Calu3 (cell line): Measurements from ENCODE around the gene P2RY6. TPM values are rescaled to one million over a fixed set of nuclear protein-coding genes. Genes with fewer than 3 reads are reported as not detected.

ENCODE experiments used
- BruUV-seq: library from RNA; stranded (reverse); fragments of 400-500 nt; replicated peaks from 2 replicates; lab custom pipeline; 2021; lab: Mats Ljungman, UMichigan
- CTCF ChIA-PET: fragments of 300-600 bp; sonication (Branson Sonifier 250); formaldehyde crosslinking; loops from one replicate; lab custom pipeline; 2022; ENCODE audit warnings: antibody characterized with exemption; lab: Charles Lee
- DNase-seq: peaks from one replicate; pipeline ENCODE4 v3.0.0; 2022
- H3K27ac Mint-ChIP-seq: one replicate; pipeline ENCODE4 v1.8.0; 2022; ENCODE audit warnings: mixed read lengths; ENCODE audit not compliant: unreplicated experiment
- H3K27me3 Mint-ChIP-seq: one replicate; pipeline ENCODE4 v1.8.0; 2022; ENCODE audit warnings: mixed read lengths; ENCODE audit not compliant: unreplicated experiment
- H3K36me3 Mint-ChIP-seq: one replicate; pipeline ENCODE4 v1.8.0; 2022; ENCODE audit warnings: mild to moderate bottlenecking, moderate library complexity, mixed read lengths; ENCODE audit not compliant: insufficient read depth, unreplicated experiment
- H3K4me1 Mint-ChIP-seq: one replicate; pipeline ENCODE4 v1.8.0; 2022; ENCODE audit warnings: mild to moderate bottlenecking, low read depth, mixed read lengths; ENCODE audit not compliant: unreplicated experiment
- H3K4me3 Mint-ChIP-seq: one replicate; pipeline ENCODE4 v1.8.0; 2022; ENCODE audit warnings: mild to moderate bottlenecking, low read depth, moderate library complexity, mixed read lengths; ENCODE audit not compliant: unreplicated experiment
- H3K9me3 Mint-ChIP-seq: one replicate; pipeline ENCODE4 v1.8.0; 2022; ENCODE audit warnings: low read depth, mixed read lengths; ENCODE audit not compliant: unreplicated experiment
- intact Hi-C: fragments of 100-400 bp; cut with micrococcal nuclease; formaldehyde crosslinking; loops from one replicate; pipeline ENCODE4 v1.10.0; 2022; ENCODE audit not compliant: unreplicated experiment
- total RNA-seq: library from RNA; stranded (reverse); gene quantifications from 2 replicates; pipeline ENCODE4 v1.2.3, GENCODE V29; 2022
- TF ChIP-seq, protein P1 (sequence below): fragments of 200-600 bp; IDR thresholded peaks from one replicate; pipeline ENCODE4 v1.8.0; 2022; ENCODE audit warnings: antibody characterized with exemption; ENCODE audit not compliant: unreplicated experiment

The P2RY6 gene
- total RNA-seq, 1 experiment from 2014 or later: not detected

DNA sequence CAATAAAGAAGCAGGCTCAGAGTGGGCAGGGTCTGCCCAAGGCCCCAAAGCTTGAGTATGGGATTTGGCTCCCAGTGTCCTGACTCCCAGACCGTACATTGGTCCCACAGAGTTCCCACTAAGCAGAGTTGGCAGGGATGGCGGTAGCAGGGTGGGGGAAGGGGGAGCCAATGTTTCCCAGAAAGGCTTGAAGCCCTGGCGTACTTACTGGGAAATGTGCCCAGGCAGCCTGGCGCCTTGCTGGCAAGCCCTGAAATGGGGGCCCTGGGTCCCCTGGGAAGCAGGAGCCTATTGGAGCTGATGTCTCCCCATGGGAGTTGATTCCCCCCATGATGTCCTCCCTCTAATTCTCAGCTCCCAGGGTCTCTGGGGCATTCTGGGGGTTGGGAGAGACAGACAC is 45.2 kb downstream of the P2RY6 start:
- peaks cover 7% of the 10 kb centered on the region for H3K36me3 Mint-ChIP-seq
- intact Hi-C loops: no loop called here

DNA sequence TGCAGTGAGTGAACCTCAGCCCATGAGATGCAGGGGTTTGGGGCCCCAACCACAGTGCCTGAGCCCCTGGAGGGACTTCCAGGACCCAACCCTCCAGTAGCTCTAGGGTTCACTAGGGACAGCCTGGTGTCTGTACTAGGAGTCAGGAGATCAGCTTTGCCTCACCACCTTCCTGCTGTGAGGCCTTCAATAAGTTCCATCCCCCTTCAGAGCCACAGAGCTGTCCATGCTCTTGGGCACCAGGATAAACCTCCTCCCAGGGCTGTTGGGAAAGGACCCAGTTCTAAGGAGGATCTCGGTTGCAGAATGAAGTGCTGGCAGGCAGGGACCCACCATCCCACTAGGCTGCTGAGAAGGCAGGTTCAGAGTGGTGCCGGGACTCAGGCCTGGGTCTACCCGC is 45.7 kb downstream of the P2RY6 start:
- Mint-ChIP-seq H3K4me3 (no peak overlapping the region), H3K27me3 (no peaks in the 10 kb centered on the region), H3K4me1 (peaks cover 24% of the 10 kb centered on the region), H3K27ac (no peak overlapping the region), H3K9me3 (no peaks in the 10 kb centered on the region), H3K36me3 (peaks cover 5% of the 10 kb centered on the region)
- BruUV-seq: no TSS peak
- CTCF ChIA-PET: interaction anchor here (0.6 kb wide), 1 partner anchor 19 kb away, joined by 6 read pairs; no protein-coding TSS in a partner anchor
- TF ChIP-seq, protein P1, sequence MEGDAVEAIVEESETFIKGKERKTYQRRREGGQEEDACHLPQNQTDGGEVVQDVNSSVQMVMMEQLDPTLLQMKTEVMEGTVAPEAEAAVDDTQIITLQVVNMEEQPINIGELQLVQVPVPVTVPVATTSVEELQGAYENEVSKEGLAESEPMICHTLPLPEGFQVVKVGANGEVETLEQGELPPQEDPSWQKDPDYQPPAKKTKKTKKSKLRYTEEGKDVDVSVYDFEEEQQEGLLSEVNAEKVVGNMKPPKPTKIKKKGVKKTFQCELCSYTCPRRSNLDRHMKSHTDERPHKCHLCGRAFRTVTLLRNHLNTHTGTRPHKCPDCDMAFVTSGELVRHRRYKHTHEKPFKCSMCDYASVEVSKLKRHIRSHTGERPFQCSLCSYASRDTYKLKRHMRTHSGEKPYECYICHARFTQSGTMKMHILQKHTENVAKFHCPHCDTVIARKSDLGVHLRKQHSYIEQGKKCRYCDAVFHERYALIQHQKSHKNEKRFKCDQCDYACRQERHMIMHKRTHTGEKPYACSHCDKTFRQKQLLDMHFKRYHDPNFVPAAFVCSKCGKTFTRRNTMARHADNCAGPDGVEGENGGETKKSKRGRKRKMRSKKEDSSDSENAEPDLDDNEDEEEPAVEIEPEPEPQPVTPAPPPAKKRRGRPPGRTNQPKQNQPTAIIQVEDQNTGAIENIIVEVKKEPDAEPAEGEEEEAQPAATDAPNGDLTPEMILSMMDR: no peak
- no peak for DNase-seq
- intact Hi-C loops: no loop called here

More for the DNA sequence above, 45.2 kb downstream of the P2RY6 start:
- Mint-ChIP-seq H3K27ac (no peak overlapping the region), H3K27me3 (no peaks in the 10 kb centered on the region), H3K4me1 (peaks cover 28% of the 10 kb centered on the region), H3K9me3 (no peaks in the 10 kb centered on the region), H3K4me3 (no peak overlapping the region)
- CTCF ChIA-PET: no interaction called here
- no peak for DNase-seq
- TF ChIP-seq, protein P1: no peak
- no TSS peak for BruUV-seq

DNA sequence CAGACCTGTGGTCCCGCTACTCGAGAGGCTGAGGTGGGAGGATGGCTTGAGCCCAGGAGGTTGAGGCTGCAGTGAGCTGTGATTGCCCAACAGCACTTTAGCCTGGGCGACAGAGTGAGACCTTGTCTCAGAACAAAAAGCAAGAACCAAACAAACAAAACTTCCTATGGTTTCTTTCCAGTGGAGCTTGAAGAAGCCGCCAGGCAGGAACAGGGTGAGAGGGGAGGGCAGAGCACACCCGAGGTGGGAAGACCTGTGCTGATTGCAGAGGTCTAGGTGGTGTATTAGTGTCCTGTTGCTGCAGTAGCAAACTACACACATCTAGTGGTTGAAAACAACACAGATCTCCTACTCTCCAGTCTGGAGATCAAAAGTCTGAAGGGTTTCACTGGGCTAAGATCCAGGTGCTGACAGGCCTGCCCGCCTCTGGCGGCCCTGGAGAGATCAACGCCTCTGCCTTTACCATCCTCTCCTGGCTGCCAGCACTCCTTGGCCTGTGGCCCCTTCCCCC is 46.4 kb downstream of the P2RY6 start:
- CTCF ChIA-PET: interaction anchor here (0.6 to 1.6 kb wide), 2 partner anchors 11 to 18 kb away, joined by 4 to 6 read pairs; no protein-coding TSS in a partner anchor
- H3K4me1 Mint-ChIP-seq: peaks cover 17% of the 10 kb centered on the region
- H3K9me3 Mint-ChIP-seq: no peaks in the 10 kb centered on the region
- H3K4me3 Mint-ChIP-seq: no peak overlapping the region
- no TSS peak for BruUV-seq
- TF ChIP-seq, protein P1: no peak
- no peaks in the 10 kb centered on the region for H3K36me3 Mint-ChIP-seq
- H3K27me3 Mint-ChIP-seq: no peaks in the 10 kb centered on the region
- intact Hi-C loops: no loop called here
- H3K27ac Mint-ChIP-seq: no peak overlapping the region
- no peak for DNase-seq

DNA sequence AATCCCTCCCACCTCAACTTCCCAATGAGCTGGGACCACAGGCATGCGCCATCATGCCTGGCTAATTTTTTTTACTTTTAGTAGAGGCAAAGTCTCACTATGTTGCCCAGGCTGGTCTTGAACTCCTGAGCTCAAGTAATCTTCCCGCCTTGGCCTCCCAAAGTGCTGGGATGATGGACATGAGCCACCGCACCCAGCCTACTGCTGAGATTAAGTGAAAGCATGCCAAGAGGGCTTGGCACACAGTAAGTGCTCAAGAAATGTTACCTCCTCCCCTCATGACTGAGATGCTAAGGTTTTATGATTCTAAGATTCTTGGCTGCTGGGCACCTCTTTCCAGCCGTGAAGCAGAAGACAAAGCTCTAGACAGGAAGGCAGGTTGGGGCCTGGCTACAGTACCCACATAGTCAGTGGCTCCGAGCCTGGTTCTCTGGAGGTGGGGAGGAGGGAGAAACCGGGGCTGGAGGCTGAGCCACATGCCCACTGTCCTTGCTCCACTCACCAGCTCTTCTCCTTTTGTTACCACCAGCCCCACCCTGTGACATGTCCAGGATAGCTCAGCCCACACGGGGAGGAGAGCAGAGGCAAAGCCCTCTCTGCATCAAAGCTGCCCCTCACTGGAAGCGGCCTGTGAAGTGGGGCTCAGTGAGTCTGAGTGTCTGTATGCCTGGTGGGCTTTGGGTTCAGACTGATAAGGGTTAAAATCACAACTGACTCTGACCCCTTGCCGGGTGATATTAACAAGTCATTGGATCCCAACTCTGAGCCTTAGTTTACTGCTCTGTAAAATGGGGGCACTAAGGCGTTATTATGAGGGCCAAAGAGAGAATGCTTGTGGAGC is 48.8 kb downstream of the P2RY6 start:
- TF ChIP-seq, protein P1: no peak
- Mint-ChIP-seq H3K9me3 (no peaks in the 10 kb centered on the region), H3K4me1 (peaks cover 6% of the 10 kb centered on the region), H3K27ac (no peak overlapping the region), H3K27me3 (no peaks in the 10 kb centered on the region), H3K36me3 (no peaks in the 10 kb centered on the region), H3K4me3 (no peak overlapping the region)
- intact Hi-C loops: no loop called here
- DNase-seq: no peak
- no TSS peak for BruUV-seq
- CTCF ChIA-PET: no interaction called here
